Dendritic cell treated with granulocyte-macrophage colony-stimulating factor and Interleukin-4, amounts not matched to agents 40 ng/mL and 50 ng/mL, for 4 days (primary cell): ENCODE measurements around the gene TUBA1A.
"Not testable (repeated sequence)": the region's sequence is repeated elsewhere in the genome, so short reads cannot be mapped to it uniquely, and the experiment has no call there.

Experiments used
- H3K27ac Mint-ChIP-seq: one replicate; pipeline ENCODE4 v1.8.0; 2022; ENCODE audit warnings: mild to moderate bottlenecking, mixed read lengths
- H3K27me3 Mint-ChIP-seq: one replicate; pipeline ENCODE4 v1.8.0; 2022; ENCODE audit warnings: mild to moderate bottlenecking, mixed read lengths
- H3K36me3 Mint-ChIP-seq: one replicate; pipeline ENCODE4 v1.8.0; 2022; ENCODE audit warnings: low read depth, mixed read lengths
- H3K4me1 Mint-ChIP-seq: one replicate; pipeline ENCODE4 v1.8.0; 2022; ENCODE audit warnings: low read depth, mixed read lengths
- H3K4me3 Mint-ChIP-seq: one replicate; pipeline ENCODE4 v1.8.0; 2022; ENCODE audit warnings: mild to moderate bottlenecking, moderate library complexity, mixed read lengths
- H3K9me3 Mint-ChIP-seq: one replicate; pipeline ENCODE4 v1.8.0; 2022; ENCODE audit warnings: mixed read lengths
- intact Hi-C: fragments of 100-400 bp; cut with micrococcal nuclease; formaldehyde crosslinking; loops from one replicate; pipeline ENCODE4 v1.15.0; 2022

The TUBA1A gene

GRCh38 chr12:49154221-49154620 lies 34.7 kb downstream of the TUBA1A start:
- Mint-ChIP-seq H3K27ac (no peak overlapping the region), H3K9me3 (no peaks in the 10 kb centered on the region), H3K4me1 (no peaks in the 10 kb centered on the region), H3K36me3 (no peaks in the 10 kb centered on the region), H3K4me3 (no peak overlapping the region), H3K27me3 (no peaks in the 10 kb centered on the region)
- intact Hi-C loops = no loop called here

DNA sequence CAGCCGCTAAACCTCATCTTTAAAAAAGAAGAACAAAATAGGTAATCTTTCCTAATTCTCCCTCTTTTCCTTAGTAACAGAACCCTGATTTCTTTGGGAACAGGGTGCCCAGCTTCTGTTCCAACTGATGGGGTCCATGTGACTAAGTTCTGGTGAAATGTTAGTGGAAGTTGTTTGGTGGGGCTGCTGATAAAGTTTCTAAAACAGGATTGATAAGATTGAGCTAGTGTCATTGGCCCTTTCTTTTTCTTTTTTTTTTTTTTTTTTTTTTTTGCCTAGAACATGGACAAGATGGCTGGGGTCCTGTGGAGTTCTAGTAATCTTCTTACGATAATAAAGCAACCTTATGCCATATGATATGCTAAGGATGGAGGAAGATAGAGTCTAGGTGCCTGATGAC lies 41.5 kb downstream of the TUBA1A start:
- peaks cover 7% of the 10 kb centered on the region for H3K4me1 Mint-ChIP-seq
- H3K27ac Mint-ChIP-seq = no peak overlapping the region
- no peaks in the 10 kb centered on the region for H3K27me3 Mint-ChIP-seq
- no peaks in the 10 kb centered on the region for H3K36me3 Mint-ChIP-seq
- no peaks in the 10 kb centered on the region for H3K9me3 Mint-ChIP-seq
- intact Hi-C loops = no loop called here
- H3K4me3 Mint-ChIP-seq = no peak overlapping the region

DNA sequence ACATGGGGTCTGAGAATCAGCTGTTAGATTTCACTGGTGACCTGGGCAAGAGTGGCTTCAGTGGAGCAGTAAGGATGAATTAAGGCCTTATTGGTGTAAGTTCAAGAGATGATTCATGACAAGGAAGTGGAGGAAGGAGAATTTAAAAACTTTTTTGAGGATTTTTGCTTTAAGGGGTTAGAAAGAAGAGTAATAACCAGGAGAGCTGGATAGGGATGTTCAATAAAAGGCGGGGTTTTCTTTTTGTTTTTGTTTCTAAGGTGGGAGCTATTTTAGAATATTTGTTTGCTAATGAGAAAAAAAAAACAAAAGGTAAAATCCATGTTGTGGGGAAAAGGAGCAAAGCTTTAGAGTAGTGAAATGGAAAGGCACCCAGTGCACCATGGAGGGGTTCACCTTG lies 42.5 kb downstream of the TUBA1A start:
- intact Hi-C loops = no loop called here
- no peak overlapping the region for H3K4me3 Mint-ChIP-seq
- no peaks in the 10 kb centered on the region for H3K9me3 Mint-ChIP-seq
- no peaks in the 10 kb centered on the region for H3K27me3 Mint-ChIP-seq
- H3K4me1 Mint-ChIP-seq = peaks cover 7% of the 10 kb centered on the region
- H3K27ac Mint-ChIP-seq = no peak overlapping the region
- H3K36me3 Mint-ChIP-seq = no peaks in the 10 kb centered on the region

DNA sequence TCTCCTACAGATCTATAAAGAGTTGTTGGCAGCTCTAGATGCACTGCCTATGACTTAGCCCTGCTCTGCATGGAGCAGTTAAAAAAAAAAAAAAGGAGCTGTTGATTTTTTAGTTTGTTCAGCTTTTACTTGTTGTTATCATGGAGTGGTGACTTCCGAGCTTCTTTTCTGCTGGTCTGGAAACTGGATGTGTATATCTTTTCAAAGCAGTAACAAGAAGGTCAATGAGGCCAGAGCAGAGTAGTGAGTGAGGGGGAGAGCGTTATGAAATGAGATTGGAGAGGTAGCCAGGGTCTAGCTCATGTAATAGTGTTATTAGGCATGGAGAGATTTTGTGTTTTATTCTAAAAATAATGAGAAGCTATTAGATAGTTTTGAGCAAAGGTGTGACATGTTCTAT lies 44.5 kb downstream of the TUBA1A start:
- Mint-ChIP-seq H3K36me3 (no peaks in the 10 kb centered on the region), H3K27me3 (no peaks in the 10 kb centered on the region), H3K4me3 (no peak overlapping the region), H3K27ac (no peak overlapping the region), H3K9me3 (no peaks in the 10 kb centered on the region), H3K4me1 (peaks cover 7% of the 10 kb centered on the region)
- intact Hi-C loops = no loop called here

DNA sequence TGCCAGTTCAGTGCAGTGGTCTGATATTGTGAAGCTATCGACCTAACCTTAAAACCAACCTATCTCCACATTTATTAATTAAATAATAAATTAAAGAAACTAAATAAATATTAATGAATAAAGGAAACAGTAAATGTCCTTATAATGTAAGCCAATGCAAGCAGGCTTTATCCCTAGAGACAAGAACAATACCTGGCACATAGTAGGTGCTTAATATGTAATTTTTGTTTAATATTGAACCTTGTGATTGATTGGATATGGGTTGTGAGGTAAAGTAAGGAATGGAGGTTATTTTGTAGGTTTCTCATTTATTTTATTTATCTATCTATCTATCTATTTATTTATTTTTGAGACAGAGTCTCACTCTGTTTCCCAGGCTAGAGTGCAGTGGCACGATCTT lies 49.9 kb downstream of the TUBA1A start:
- H3K4me3 Mint-ChIP-seq = no peak overlapping the region
- no peaks in the 10 kb centered on the region for H3K27me3 Mint-ChIP-seq
- no peaks in the 10 kb centered on the region for H3K9me3 Mint-ChIP-seq
- no peaks in the 10 kb centered on the region for H3K36me3 Mint-ChIP-seq
- H3K4me1 Mint-ChIP-seq = peaks cover 9% of the 10 kb centered on the region
- H3K27ac Mint-ChIP-seq = no peak overlapping the region
- intact Hi-C loops = loop anchor here (5.0 kb wide), 1 partner anchor 33 kb away; no protein-coding TSS in a partner anchor

DNA sequence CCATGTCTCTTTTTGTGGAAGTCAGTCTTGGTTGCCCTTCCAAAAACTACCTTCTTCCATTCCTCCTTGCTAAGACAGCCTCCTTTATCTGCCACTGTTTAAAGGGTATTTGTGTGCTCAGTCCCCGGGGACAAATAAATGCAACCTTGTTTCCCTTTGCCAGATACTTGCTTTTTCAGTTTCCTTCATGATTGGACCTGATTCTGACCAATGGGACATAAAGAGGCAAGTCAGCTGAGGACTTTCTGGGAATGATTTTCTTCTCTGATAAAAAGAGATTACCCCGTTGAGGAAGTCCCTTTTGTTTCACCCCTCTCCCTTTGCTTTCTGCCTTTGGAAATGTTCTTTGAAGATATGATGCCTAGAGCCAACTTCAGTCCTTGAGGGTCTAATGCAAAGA lies 50.3 kb downstream of the TUBA1A start:
- H3K36me3 Mint-ChIP-seq = no peaks in the 10 kb centered on the region
- intact Hi-C loops = loop anchor here (5.0 kb wide), 1 partner anchor 34 kb away; no protein-coding TSS in a partner anchor
- no peaks in the 10 kb centered on the region for H3K27me3 Mint-ChIP-seq

GRCh38 chr12:49137476-49137875 lies 51.4 kb downstream of the TUBA1A start:
- H3K9me3 Mint-ChIP-seq = no peaks in the 10 kb centered on the region
- intact Hi-C loops = loop anchor here (5.0 kb wide), 1 partner anchor 35 kb away; no protein-coding TSS in a partner anchor
- no peak overlapping the region for H3K4me3 Mint-ChIP-seq
- H3K36me3 Mint-ChIP-seq = no peaks in the 10 kb centered on the region
- H3K4me1 Mint-ChIP-seq = peaks cover 16% of the 10 kb centered on the region
- H3K27ac Mint-ChIP-seq = no peak overlapping the region
- no peaks in the 10 kb centered on the region for H3K27me3 Mint-ChIP-seq

More for the DNA sequence above, 50.3 kb downstream of the TUBA1A start:
- H3K9me3 Mint-ChIP-seq = no peaks in the 10 kb centered on the region
- no peak overlapping the region for H3K4me3 Mint-ChIP-seq
- no peak overlapping the region for H3K27ac Mint-ChIP-seq
- peaks cover 13% of the 10 kb centered on the region for H3K4me1 Mint-ChIP-seq

DNA sequence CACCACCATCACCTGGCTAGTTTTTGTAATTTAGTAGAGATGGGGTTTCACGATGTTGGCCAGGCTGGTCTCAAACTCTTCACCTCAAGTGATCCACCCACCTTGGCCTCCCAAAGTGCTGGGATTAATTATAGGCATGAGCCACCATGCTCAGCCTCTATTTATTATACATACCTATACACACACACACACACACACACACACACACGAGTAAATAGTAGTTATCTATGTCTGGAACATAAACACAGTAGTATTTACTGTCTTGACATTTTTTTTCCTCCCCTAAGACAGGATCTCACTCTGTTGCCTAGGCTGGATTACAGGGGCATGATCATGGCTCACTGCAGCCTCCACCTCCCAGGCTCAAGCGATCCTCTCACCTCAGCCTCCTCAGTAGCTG lies 51.9 kb downstream of the TUBA1A start:
- intact Hi-C loops = loop anchor here (5.0 kb wide), 1 partner anchor 35 kb away; no protein-coding TSS in a partner anchor
- not testable (repeated sequence) for H3K27ac Mint-ChIP-seq, H3K4me3 Mint-ChIP-seq, H3K9me3 Mint-ChIP-seq, H3K27me3 Mint-ChIP-seq, H3K36me3 Mint-ChIP-seq
- peaks cover 20% of the 10 kb centered on the region for H3K4me1 Mint-ChIP-seq
